SH-SY5Y (cell line): Measurements from ENCODE around the gene EMX1.

Source experiments
- GATA2 ChIP-seq: IDR thresholded peaks from 2 replicates; pipeline ENCODE4 v1.6.1; 2011; ENCODE audit warnings: mild to moderate bottlenecking, low read depth, low read length
- GATA3 ChIP-seq: IDR thresholded peaks from 2 replicates; pipeline ENCODE4 v1.6.1; 2011; ENCODE audit warnings: low read depth, mild to moderate bottlenecking, low read length, moderate library complexity

DNA sequence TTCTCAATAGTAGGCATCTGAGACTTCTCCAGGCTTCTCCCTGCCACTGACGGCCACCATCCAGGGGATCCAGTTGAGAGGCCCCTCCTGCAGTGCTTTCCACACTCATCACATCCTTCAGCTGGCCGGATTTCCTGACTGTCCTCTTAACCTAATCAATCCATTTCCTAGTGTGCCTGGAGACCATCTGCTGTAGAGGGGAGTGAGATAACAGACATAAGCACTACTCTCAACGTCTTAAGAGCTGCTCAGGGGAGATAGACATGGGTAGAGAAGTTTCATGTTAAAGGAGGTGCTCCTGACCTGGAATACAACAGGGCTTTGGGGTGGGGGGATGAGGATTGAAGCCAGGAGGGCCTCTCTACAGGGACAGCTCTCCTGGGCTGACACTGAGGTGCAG, 15.9 kb upstream of the EMX1 start:
- TF ChIP-seq GATA3: no peak
- TF ChIP-seq GATA2: no peak
